DMS 273 treated with DMSO at 0.1 percent for 48 hours (cell line): ENCODE data around the gene GTPBP1.
A peak's percentile ranks its signal among the peaks of the same experiment; 100 is the strongest.

Experiments
- DNase-seq: peaks from one replicate; lab custom pipeline; 2025; lab: John Stamatoyannopoulos, UW

The GTPBP1 gene

GRCh38 chr22:38741166-38741565, 35.4 kb downstream of the GTPBP1 start:
- DNase-seq, result no peak

GRCh38 chr22:38741576-38741975, 35.8 kb downstream of the GTPBP1 start:
- DNase-seq, result no peak

DNA sequence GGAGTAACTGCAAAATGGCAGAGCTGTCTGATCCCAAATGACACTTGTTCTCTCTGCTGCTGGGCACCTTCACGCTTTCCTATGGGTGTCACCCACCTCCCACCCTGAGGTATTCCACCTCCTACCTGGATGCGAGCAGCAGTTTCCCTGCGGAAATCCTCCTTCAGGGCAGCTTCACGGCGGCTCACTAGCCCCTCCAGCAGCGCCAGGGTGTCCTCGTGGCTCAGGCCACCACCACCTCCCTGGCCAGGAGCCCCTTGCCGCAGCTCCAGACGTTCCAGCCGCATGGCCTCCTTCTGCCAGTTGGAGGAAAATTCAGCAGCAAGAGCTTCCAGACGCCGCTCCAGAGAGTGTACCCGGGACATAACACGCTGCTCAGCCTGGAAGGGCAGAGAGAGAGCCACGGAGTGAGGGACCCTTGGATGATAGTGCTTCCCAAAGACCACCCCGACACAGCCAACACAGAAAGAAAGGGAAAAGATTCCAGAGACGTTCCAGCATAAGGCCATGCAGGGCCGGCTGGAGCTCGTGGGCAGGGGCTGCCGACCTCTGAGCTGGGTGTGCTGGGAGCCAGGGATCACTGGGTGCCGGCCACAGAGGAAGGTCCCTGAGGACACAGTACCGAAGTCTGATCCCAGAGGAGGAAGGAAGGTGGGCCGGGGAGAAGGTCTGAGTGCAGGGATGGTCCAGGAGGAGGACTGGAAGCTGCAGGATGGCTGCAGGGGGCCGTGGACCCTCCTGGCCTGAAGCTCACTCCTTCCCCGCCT, 36.6 kb downstream of the GTPBP1 start:
- DNase-seq, result no peak

DNA sequence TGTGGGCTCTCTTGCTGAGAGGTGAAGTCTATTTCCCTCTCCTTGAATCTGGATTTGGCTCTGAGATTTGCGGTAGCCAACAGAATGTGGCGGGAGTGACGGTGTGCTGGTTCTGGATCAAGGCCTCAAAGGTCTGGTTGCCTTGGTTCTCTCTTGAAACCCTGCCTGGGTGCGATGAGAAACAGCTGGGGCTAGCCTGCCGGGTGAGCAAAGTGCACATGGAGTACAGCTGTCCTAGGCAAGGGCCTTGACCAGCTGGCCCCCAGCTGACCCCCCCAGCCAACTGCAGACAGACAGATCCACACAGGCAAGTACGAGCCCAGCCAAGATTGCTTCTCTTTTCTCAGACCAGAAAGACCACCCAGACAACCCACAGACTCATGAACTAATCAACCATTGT, 39.2 kb downstream of the GTPBP1 start:
- no peak for DNase-seq

GRCh38 chr22:38745676-38746460, 40.1 kb downstream of the GTPBP1 start:
- DNase-seq, result no peak

- DNase-seq, result no peak
These were observed 42.9 kb downstream of the GTPBP1 start for GRCh38 chr22:38748487-38749136.

GRCh38 chr22:38750104-38750503, 44.4 kb downstream of the GTPBP1 start:
- no peak for DNase-seq

DNA sequence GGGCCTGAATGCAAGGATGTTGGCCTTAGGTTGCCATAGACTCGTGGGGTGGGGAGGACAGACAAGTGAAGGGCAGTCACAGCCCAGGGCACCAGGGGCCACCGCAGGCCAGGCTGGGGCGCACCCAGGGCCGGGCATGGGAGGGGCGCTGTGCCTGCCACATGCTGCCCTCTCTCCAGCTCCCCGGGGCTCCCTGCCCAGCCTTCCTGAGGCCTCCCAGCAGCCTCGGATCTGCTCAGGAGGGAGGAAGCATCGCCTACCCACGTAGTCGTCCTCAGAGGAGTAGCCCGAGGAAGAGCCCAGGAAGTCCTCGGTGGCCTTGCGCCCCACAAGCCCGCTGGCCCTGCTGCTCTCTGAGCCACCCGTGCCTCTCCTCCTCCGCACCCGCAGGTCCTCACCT, 44.9 kb downstream of the GTPBP1 start:
- DNase-seq, result no peak

DNA sequence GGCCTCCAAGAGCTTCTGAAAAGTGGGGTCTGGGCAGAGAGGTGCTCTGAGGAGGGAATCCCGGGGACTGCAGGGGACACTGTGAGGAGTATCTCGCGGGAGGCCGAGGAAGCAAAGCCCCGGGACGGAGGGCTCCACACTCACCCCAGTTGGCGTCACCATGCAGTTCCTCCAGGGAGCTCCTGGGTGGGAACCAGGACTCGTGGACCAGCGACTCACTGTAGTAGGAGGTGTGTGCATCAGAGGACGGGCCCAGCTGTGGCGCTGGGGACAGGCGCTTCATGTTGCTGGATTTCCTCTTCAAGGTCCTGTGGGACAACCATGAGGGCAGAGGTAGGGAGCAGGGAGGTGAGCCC, 45.3 kb downstream of the GTPBP1 start:
- no peak for DNase-seq

DNA sequence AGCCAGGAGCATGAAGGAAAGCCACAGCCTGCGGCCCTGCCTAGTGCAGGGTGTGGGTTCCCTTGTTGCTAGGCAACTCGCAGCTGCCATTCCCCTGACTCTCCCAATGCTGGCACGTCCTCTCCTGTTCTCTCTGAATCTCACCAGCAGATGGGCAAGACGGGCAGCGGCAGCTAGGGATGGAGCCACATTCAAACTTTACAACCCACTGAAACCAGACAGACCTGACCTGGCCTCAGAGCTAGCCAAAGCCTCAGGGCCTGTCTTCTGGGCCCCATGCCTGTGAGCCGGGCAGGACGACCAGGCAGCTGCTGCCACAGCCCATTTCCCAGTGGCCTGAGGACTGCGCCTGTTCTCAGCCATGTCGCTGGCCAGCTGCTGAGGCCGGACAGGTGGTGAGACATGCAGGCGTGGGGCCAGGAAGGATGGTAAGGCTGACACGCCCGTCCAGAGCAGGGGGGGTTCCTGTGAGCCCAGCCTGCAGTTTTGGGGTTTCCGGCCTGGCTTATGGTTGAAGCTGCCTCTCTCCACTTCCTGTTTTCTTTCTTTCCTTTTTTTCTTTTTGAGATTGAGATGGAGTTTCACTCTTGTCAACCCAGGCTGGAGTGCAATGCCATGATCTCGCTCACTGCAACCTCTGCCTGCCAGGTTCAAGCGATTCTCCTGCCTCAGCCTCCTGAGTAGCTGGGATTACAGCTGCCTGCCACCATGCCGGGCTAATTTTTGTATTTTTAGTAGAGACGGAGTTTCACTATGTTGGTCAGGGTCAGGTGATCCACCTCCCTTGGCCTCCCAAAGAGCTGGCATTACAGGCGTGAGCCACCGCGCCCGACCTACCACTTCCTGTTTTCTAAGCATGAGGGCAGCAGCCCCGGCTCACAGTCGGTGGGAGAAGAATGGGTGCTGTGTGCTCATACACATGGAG, 45.9 kb downstream of the GTPBP1 start:
- peak; percentile 40 for DNase-seq

GRCh38 chr22:38753948-38754750, 48.4 kb downstream of the GTPBP1 start:
- DNase-seq, result peak; percentile 71

- DNase-seq, result no peak
These were observed 49.0 kb downstream of the GTPBP1 start for GRCh38 chr22:38754751-38755154.

DNA sequence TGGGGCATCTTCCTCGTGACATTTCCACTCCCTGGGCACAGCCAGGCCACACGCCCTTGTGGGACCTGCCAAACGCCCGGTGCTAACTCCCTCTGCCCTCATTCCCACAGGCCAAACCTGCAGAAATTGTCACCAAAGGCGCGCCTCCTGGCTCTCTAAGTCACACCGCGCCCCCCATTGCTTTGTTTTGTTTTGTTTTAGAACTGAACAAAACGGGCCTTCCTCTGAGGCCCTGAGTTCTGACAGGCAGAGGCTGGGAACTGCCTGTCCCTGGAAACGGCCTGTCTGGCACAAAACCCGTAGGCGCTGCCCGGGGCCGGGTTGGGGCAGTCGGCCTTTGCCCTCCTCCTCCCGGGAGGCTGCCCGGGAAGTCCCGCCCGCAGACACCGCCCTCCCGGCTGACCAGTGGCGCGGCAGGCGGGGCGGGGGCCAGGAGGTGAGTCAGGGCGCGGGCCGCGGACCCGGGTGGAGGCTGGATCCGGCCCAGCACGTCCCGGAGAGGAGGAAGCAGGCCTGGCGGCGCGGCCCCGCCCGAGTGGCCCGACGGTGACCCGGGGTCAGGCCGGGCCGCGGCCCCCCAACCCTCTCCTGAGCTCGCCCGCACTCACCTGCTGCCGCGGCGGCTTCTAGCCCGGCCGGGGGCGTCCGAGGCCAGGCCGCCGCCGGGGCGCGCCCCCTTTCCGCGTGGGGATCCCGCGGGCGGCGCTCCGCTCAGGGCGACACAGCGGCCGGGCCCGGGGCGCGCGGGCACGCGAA, 49.6 kb downstream of the GTPBP1 start:
- no peak for DNase-seq

GRCh38 chr22:38755911-38756532, 50.3 kb downstream of the GTPBP1 start, which contains the start of gene SUN2:
TSS of gene SUN2 (minus strand) at chr22:38755998. CDS start at chr22:38752628, 3,370 bp downstream.
- peak; percentile 15 for DNase-seq

DNA sequence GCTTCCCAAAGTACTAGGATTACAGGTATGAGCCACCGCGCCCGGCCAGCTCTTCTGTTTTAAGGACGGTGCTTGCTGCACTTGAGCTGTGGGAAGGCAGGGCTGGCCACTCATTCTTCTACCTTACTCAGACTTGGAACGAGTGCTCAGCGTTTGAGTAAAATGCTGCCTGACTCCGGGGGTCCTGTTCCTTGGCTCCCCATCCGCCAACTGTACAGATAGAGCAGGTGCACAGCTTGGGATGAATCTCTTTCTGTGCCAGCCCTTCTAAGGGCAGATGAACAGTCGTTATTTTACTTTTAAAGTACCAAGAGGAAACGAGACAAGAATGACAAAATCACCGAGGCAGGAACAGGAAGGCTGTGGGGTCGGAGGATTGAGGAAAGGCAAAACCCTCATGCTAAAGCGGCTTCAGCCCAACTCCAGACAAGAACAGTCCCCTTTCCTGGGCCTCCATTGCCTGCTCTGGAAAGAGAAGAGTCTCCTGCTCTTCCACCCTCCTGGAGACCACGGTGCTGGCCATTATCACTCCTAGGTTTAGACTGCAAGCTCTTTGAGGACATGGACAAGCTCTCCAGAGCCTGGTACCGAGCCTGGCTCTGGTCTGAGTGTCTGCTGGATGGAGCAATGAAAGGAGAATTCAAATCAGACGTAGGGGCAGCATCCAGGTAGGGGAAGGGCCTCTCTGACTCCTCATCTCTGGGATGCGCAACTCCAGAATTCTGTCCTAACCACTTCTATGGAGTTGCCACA, 51.1 kb downstream of the GTPBP1 start:
- DNase-seq, result no peak

- no peak for DNase-seq
These were observed 51.7 kb downstream of the GTPBP1 start for GRCh38 chr22:38757464-38757757.

- DNase-seq, result no peak
These were observed 52.7 kb downstream of the GTPBP1 start for GRCh38 chr22:38758276-38758945.

DNA sequence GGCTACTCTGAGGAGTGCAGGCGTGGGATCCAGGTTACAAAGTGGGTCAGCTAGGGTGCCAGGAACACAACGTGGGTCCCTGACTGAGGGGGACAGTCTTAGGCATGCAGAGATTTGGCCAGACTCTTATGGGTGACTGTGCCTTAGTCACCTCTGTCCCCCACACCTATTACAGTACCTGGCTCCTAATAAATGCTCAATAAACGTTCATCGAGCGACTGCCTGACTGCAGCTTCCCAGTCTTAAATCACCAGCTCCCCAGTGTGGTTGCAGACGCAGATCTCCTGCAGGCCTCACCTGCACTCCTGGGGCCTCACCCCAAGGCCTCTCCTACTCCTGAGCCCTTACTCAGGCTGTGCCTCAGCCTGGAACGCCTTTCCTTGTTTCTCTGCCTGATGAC, 53.3 kb downstream of the GTPBP1 start:
- no peak for DNase-seq
